RWPE2 (cell line): ENCODE results near the gene COL11A1.
A peak's percentile ranks its signal among the peaks of the same experiment; 100 is the strongest.

Experiments used
- ATAC-seq: fragments of 200-7000 bp; cut with Tn5 transposase; 3 replicates; pipeline ENCODE4 v1.9.1; 2021; ENCODE audit warnings: low read depth
- DNase-seq: peaks from one replicate; pipeline ENCODE4 v3.0.0-alpha.2; 2020; ENCODE audit warnings: low spot score
- H3K27ac ChIP-seq: fragments of 450-650 bp; 2 replicates; pipeline ENCODE4 v1.5.1; 2017; ENCODE audit warnings: mild to moderate bottlenecking; ENCODE audit not compliant: poor library complexity, severe bottlenecking
- H3K27me3 ChIP-seq: fragments of 250-450 bp; sonication (Bioruptor Pico); 2 replicates; pipeline ENCODE4 v1.5.1; 2021; ENCODE audit warnings: mild to moderate bottlenecking, moderate library complexity; ENCODE audit not compliant: insufficient read depth, poor library complexity, severe bottlenecking
- H3K36me3 ChIP-seq: fragments of 250-450 bp; sonication (Bioruptor Pico); 2 replicates; pipeline ENCODE4 v1.5.1; 2020; ENCODE audit warnings: low read depth, mild to moderate bottlenecking, moderate library complexity
- H3K4me1 ChIP-seq: fragments of 250-450 bp; sonication (Bioruptor Pico); 2 replicates; pipeline ENCODE4 v1.5.1; 2021; ENCODE audit warnings: mild to moderate bottlenecking, moderate library complexity; ENCODE audit not compliant: insufficient read depth, poor library complexity, severe bottlenecking
- H3K4me3 ChIP-seq: fragments of 250-450 bp; sonication (Bioruptor Pico); 2 replicates; pipeline ENCODE4 v1.5.1; 2021; ENCODE audit warnings: mild to moderate bottlenecking, moderate library complexity; ENCODE audit not compliant: severe bottlenecking
- H3K9me3 ChIP-seq: fragments of 250-450 bp; sonication (Bioruptor Pico); 2 replicates; pipeline ENCODE4 v1.5.1; 2021; ENCODE audit warnings: mild to moderate bottlenecking, moderate library complexity; ENCODE audit not compliant: severe bottlenecking
- TF ChIP-seq, protein P1 (sequence below): fragments of 450-650 bp; IDR thresholded peaks from one replicate; pipeline ENCODE4 v1.5.1; 2017; ENCODE audit warnings: mild to moderate bottlenecking, moderate library complexity; ENCODE audit not compliant: poor library complexity, severe bottlenecking

Gene COL11A1

DNA sequence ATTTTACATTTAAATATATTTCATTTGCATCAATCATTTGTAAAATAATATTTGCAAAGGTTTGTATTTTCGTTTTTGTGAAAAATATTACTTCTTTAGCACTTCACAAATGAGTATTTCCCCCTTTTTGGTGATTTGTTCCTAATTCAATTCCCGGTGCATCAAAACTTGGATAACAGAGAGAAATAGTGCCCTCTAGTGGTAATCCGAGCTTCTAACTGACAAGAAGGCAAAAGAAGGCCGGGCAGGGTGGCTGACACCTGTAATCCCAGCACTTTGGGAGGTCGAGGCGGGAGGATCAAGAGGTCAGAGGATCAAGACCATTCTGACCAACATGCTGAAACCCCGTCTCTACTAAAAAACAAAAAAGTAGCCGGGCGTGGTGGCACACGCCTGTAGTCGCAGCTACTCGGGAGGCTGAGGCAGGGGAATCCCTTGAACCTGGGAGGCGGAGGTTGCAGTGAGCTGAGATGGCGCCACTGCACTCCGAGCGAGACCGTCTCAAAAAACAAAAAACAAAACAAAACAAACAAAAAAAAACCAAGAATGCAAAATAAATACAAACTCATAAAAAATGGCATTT lies 137.7 kb downstream of the COL11A1 start:
- ATAC-seq: no peak
- no peak for DNase-seq
- no peak overlapping the region for H3K4me3 ChIP-seq
- H3K27me3 ChIP-seq: no peaks in the 10 kb centered on the region
- H3K27ac ChIP-seq: no peak overlapping the region
- H3K4me1 ChIP-seq: no peaks in the 10 kb centered on the region
- H3K36me3 ChIP-seq: no peaks in the 10 kb centered on the region
- TF ChIP-seq, protein P1, sequence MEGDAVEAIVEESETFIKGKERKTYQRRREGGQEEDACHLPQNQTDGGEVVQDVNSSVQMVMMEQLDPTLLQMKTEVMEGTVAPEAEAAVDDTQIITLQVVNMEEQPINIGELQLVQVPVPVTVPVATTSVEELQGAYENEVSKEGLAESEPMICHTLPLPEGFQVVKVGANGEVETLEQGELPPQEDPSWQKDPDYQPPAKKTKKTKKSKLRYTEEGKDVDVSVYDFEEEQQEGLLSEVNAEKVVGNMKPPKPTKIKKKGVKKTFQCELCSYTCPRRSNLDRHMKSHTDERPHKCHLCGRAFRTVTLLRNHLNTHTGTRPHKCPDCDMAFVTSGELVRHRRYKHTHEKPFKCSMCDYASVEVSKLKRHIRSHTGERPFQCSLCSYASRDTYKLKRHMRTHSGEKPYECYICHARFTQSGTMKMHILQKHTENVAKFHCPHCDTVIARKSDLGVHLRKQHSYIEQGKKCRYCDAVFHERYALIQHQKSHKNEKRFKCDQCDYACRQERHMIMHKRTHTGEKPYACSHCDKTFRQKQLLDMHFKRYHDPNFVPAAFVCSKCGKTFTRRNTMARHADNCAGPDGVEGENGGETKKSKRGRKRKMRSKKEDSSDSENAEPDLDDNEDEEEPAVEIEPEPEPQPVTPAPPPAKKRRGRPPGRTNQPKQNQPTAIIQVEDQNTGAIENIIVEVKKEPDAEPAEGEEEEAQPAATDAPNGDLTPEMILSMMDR: peak; percentile 83
- no peaks in the 10 kb centered on the region for H3K9me3 ChIP-seq

DNA sequence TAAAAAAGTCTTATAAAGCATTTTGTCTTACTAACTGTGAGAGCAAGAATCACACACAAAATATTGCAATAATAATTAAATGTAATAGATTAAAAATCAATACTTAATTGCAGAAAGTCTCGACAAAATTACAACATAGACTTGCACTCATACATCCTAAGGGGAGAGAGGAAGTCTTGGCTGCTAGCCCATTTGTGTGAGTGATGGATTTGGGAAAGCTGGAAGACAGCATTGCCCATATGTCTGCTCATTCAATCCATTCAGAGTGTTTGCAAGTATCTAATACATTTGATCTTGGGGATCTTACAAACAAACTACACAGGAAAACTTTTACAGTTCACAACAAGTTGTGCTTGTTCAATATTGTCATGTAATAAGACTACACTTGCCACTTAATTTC lies 140.5 kb downstream of the COL11A1 start:
- H3K4me3 ChIP-seq: no peak overlapping the region
- ATAC-seq (no peak), DNase-seq (no peak)
- H3K27me3 ChIP-seq: no peaks in the 10 kb centered on the region
- no peaks in the 10 kb centered on the region for H3K36me3 ChIP-seq
- TF ChIP-seq, protein P1: no peak
- H3K27ac ChIP-seq: no peak overlapping the region
- H3K4me1 ChIP-seq: no peaks in the 10 kb centered on the region
- no peaks in the 10 kb centered on the region for H3K9me3 ChIP-seq

DNA sequence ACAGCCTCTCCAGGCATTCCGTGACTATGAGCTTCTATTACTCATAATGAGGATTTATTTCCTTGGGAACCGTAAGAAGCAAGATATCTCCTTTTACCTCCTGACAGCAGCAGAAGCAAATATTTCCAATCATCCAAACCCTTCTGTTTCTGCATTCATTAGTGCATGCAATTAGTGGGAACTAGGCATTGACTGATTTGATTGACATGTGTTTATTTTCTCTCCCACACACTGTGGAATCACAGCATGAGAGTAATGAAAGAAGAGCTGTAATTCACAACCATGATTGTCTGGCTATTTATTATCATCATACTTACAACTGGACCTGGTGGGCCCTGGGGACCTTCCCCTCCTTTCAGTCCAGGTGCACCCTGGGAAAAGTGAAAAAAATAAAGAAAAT lies 146.8 kb downstream of the COL11A1 start:
- H3K36me3 ChIP-seq: no peaks in the 10 kb centered on the region
- H3K9me3 ChIP-seq: no peaks in the 10 kb centered on the region
- no peak overlapping the region for H3K27ac ChIP-seq
- H3K27me3 ChIP-seq: peaks cover 8% of the 10 kb centered on the region
- no peak for ATAC-seq
- H3K4me3 ChIP-seq: no peak overlapping the region
- TF ChIP-seq, protein P1: no peak
- no peaks in the 10 kb centered on the region for H3K4me1 ChIP-seq
- DNase-seq: no peak

DNA sequence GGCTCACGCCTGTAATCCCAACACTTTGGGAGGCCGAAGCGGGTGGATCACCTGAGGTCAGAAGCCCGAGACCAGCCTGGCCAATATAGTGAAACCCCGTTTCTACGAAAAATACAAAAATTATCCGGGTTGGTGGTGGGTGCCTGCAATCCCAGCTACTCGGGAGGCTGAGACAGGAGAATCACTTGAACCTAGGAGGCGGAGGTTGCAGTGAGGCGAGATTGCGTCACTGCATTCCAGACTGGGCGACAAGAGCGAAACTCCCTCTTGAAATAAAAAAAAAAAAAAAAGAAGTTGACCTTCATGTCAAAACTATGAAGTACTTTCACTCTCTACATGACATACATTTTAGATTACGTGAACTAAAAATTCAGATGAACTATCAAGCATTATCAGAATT lies 153.7 kb downstream of the COL11A1 start:
- no peak for DNase-seq
- TF ChIP-seq, protein P1: no peak
- H3K4me1 ChIP-seq: no peaks in the 10 kb centered on the region
- peaks cover 6% of the 10 kb centered on the region for H3K27me3 ChIP-seq
- no peak for ATAC-seq
- no peaks in the 10 kb centered on the region for H3K36me3 ChIP-seq
- no peak overlapping the region for H3K4me3 ChIP-seq
- no peak overlapping the region for H3K27ac ChIP-seq
- H3K9me3 ChIP-seq: no peaks in the 10 kb centered on the region

DNA sequence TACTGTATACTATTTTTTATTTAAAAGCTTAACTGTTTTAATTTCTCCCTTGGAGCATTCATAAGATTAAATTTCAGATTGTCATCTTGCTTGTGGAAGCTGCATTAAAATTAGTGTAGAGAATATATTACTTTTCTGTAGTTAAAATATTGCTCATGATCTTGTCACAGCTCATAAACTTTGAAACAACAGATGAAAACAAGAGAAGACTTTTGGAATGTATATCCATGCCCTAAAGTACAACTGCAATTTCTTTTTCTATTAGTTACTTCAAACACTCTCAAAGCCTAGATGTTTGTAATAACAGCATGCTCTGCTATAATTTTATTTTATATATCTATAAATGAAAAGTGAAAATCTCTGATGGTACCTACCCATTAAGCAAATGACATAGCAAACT lies 155.9 kb downstream of the COL11A1 start:
- H3K4me3 ChIP-seq: no peak overlapping the region
- no peaks in the 10 kb centered on the region for H3K9me3 ChIP-seq
- H3K27ac ChIP-seq: no peak overlapping the region
- TF ChIP-seq, protein P1: no peak
- H3K36me3 ChIP-seq: no peaks in the 10 kb centered on the region
- no peak for DNase-seq
- no peaks in the 10 kb centered on the region for H3K27me3 ChIP-seq
- H3K4me1 ChIP-seq: no peaks in the 10 kb centered on the region
- no peak for ATAC-seq
